VCaP (cell line): ENCODE measurements around the gene CHRNB2.

Source experiments
- H3K27ac ChIP-seq: fragments of 450-650 bp; 2 replicates; pipeline ENCODE4 v1.5.1; 2017
- CTCF ChIP-seq: fragments of 450-650 bp; conservative IDR thresholded peaks from 2 replicates; pipeline ENCODE4 v1.5.1; 2017; ENCODE audit warnings: mild to moderate bottlenecking, moderate library complexity

The CHRNB2 gene

DNA sequence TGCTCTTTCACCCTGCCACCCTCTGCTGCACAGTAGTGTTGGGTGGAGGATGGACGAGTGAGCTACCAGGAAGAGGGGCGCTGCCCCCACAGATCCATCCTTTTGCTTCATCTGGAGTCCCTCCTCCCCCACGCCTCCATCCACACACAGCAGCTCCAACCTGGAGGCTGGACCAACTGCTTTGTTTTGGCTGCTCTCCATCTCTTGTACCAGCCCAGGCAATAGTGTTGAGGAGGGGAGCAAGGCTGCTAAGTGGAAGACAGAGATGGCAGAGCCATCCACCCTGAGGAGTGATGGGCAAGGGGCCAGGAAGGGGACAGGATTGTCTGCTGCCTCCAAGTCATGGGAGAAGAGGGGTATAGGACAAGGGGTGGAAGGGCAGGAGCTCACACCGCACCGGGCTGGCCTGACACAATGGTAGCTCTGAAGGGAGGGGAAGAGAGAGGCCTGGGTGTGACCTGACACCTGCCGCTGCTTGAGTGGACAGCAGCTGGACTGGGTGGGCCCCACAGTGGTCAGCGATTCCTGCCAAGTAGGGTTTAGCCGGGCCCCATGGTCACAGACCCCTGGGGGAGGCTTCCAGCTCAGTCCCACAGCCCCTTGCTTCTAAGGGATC, 8.5 kb downstream of the CHRNB2 start:
- H3K27ac ChIP-seq = no peak overlapping the region; the same call in 1 of the 2 replicates
- TF ChIP-seq CTCF = no peak

DNA sequence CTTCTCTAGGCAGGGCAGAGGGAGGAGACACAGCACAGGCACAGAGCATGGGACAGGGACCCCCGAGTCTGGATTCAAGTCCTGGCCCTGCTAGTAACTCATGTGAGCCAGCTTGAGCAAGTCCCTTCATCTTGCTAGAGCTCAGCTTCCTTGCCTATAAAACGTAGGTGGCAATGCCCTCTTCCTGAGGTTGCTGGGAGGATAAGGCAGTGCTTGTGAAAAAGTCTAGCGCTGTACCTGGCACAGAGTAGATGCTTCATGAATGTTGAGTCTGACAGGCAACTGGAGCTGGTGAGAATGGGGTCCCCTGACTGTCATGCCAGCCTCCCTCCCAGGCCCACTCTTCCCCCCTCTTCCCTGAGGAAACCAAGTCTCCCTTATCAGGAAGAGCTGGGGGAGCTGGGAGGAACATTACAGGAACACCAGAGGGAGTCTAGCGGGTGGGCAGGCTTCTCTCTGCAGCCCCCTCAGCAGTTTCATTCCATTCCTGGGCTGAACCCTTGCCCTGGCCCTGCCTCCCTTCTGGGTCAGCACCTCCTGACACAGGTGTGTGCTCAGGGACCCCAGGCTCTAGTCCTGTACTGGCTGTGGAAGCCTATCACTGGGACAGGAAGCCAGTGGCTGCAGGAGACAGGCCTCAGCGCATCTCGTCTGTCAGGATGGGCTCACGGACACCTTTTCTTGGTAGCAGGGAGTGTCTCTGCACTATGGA, 9.9 kb downstream of the CHRNB2 start:
- no peak for TF ChIP-seq CTCF
- H3K27ac ChIP-seq = 0 out of 2 replicates have a peak overlapping the region, but pooled peaks have one; percentile 21

- peak overlapping the region; percentile 21; the same call in 1 of the 2 replicates for H3K27ac ChIP-seq
- no peak for TF ChIP-seq CTCF
These were observed 10.5 kb downstream of the CHRNB2 start for GRCh38 chr1:154578058-154578418.

DNA sequence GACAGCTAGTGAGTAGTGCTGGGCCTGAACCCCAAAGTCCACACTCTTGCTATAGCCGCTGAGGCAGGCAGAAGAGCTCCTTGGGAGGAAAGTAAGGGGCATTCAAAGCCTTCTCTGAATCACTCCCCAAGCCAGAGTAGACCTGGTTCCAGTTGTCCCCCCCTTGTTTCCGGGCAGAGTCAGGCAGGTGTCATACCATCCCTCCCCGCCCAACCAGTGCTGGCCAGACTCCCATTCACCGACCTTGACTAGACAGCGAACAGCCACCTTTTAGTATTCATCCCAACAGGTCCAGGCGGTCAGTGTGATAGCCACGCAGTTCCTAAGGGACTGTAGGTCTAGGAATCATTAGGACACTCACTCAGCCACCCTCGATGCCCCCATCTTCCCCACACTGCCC, 11.8 kb downstream of the CHRNB2 start:
- TF ChIP-seq CTCF = no peak
- H3K27ac ChIP-seq = no peak overlapping the region

DNA sequence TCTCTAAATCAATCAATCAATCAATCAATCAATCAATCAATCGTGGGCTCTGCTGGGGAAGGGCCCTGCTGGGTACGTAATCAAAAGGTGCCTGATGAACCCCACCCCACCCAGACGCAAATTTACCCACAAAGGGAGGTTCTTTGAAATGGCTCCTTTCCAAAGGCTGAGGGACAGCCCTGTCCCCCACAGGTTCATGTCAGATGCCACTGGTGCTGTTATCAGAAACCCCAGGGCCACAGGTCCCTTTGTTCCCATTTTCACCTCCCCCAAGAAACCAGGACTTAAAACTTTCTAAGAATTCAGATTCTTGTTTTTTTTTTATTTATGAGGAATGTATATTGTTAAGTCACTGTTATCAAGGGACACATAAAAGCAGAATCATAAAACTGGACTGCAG, 14.2 kb downstream of the CHRNB2 start:
- H3K27ac ChIP-seq = no peak overlapping the region
- TF ChIP-seq CTCF = no peak

GRCh38 chr1:154582885-154583284, 15.3 kb downstream of the CHRNB2 start:
- H3K27ac ChIP-seq = peak overlapping the region; percentile 38
- no peak for TF ChIP-seq CTCF

- peak overlapping the region; percentile 38 for H3K27ac ChIP-seq
These were observed 16.2 kb downstream of the CHRNB2 start for GRCh38 chr1:154583773-154584172.

More at GRCh38 chr1:154583773-154584172, 16.2 kb downstream of the CHRNB2 start:
- TF ChIP-seq CTCF = no peak
